Measurements from ENCODE around the gene SH2D2A. TPM values are rescaled to one million over a fixed set of nuclear protein-coding genes. Genes with fewer than 3 reads are reported as not detected.

The SH2D2A gene
- polyA plus RNA-seq, 1 donor from 2014 or later: not detected

- H3K27me3 ChIP-seq (ENCODE audit: insufficient read depth, low read depth, low read length): peaks cover 48% of the 10 kb centered on the region
Observed at GRCh38 chr1:156842618-156843300, 26.1 kb upstream of the SH2D2A start.

More at GRCh38 chr1:156842618-156843300, 26.1 kb upstream of the SH2D2A start:
- no peaks in the 10 kb centered on the region for H3K9me2 ChIP-seq (ENCODE audit: insufficient read depth, low read length)
- no peaks in the 10 kb centered on the region for H3K9me3 ChIP-seq (ENCODE audit: low read length)
- H3K27ac ChIP-seq (ENCODE audit: low read length): no peak overlapping the region
- no peak overlapping the region for H2AFZ ChIP-seq (ENCODE audit: low read depth, low read length)
- H3K4me3 ChIP-seq (ENCODE audit: low read length): no peak overlapping the region
- no peaks in the 10 kb centered on the region for H4K20me1 ChIP-seq (ENCODE audit: insufficient read depth)
- no peaks in the 10 kb centered on the region for H3K79me2 ChIP-seq (replicated peaks; ENCODE audit: insufficient read depth, low read length)
- H3K9ac ChIP-seq (ENCODE audit: low read length): no peak overlapping the region
- no peaks in the 10 kb centered on the region for H3F3A ChIP-seq (ENCODE audit: insufficient read depth, low read length, poor library complexity, severe bottlenecking)
- H3K4me2 ChIP-seq (ENCODE audit: low read length): no peak overlapping the region
- TF ChIP-seq MXI1 (conservative IDR thresholded peaks at IDR 0.05; ENCODE audit: poor library complexity, severe bottlenecking) (no peak), EZH2 (IDR thresholded peaks at IDR 0.05; ENCODE audit: borderline replicate concordance, insufficient read depth, low read length, poor library complexity, severe bottlenecking) (no peak), RAD21 (conservative IDR thresholded peaks at IDR 0.05) (no peak), TAF1 (IDR thresholded peaks at IDR 0.05; ENCODE audit: low read depth) (no peak), SMC3 (conservative IDR thresholded peaks at IDR 0.05; ENCODE audit: poor library complexity) (no peak), EP300 (conservative IDR thresholded peaks at IDR 0.05; ENCODE audit: poor library complexity, severe bottlenecking) (no peak), CTCF (IDR thresholded peaks at IDR 0.05; ENCODE audit: poor library complexity, severe bottlenecking) (no peak), REST (IDR thresholded peaks at IDR 0.05; ENCODE audit: borderline replicate concordance) (no peak), POLR2AphosphoS5 (IDR thresholded peaks at IDR 0.05) (no peak)
- H3K36me3 ChIP-seq (ENCODE audit: insufficient read depth, low read length): no peaks in the 10 kb centered on the region
